Cardiac muscle cell (in vitro differentiated cells and primary cell): ENCODE data around the gene DLG2. TPM values are rescaled to one million over a fixed set of nuclear protein-coding genes. Genes with fewer than 3 reads are reported as not detected.
"Not testable (repeated sequence)": the region's sequence is repeated elsewhere in the genome, so short reads cannot be mapped to it uniquely, and the experiment has no call there.

Source experiments
- DNase-seq, 2 donors: peaks; one replicate each; pipeline versions ENCODE4 v3.0.0 to v3.0.0-alpha.2; 2010 to 2017; ENCODE audit warnings: low read depth in 1 of 2, low spot score in 1 of 2
- H3K27ac ChIP-seq: fragments of 200-600 bp; sonication (generic); 2 replicates; pipeline ENCODE4 v1.5.1; 2016
- H3K27me3 ChIP-seq: fragments of 200-600 bp; sonication (generic); 2 replicates; pipeline ENCODE4 v1.6.0; 2016; ENCODE audit warnings: control low read depth
- H3K36me3 ChIP-seq: fragments of 200-600 bp; sonication (generic); 2 replicates; pipeline ENCODE4 v1.5.1; 2016; ENCODE audit warnings: control low read depth
- H3K4me1 ChIP-seq: fragments of 200-600 bp; sonication (generic); 2 replicates; pipeline ENCODE4 v1.8.1; 2017; ENCODE audit warnings: low read depth, mild to moderate bottlenecking, mixed run types
- H3K4me3 ChIP-seq: fragments of 200-600 bp; sonication (generic); 2 replicates; pipeline ENCODE4 v1.5.1; 2016; ENCODE audit warnings: mild to moderate bottlenecking
- H3K9me3 ChIP-seq: fragments of 200-600 bp; sonication (generic); 2 replicates; pipeline ENCODE4 v1.5.1; 2017; ENCODE audit warnings: low read depth, mild to moderate bottlenecking, control low read depth
- CTCF ChIP-seq: IDR thresholded peaks from 2 replicates; pipeline ENCODE4 v1.5.1; 2012; ENCODE audit warnings: low read depth, mild to moderate bottlenecking, low read length
- polyA plus RNA-seq: library from polyadenylated mRNA; unstranded; fragments of >200 nt; fragmentation: Nextera tagmentation; extraction: Ambion mirVana; gene quantifications from 2 replicates; pipeline ENCODE4 v1.2.1, GENCODE V29; 2016
- total RNA-seq: library from RNA; depleted of rRNA; stranded (reverse); fragments of >200 nt; gene quantifications from 2 replicates; pipeline ENCODE4 v1.2.3, GENCODE V29; 2016

Gene DLG2
- total and polyA plus RNA-seq, 2 experiments from 2014 or later = 3.5 to 15.9 TPM

GRCh38 chr11:84313830-84314359, 1313.2 kb downstream of the DLG2 start:
- no peak for TF ChIP-seq CTCF
- Histone ChIP-seq H3K9me3 (no peaks in the 10 kb centered on the region), H3K4me1 (no peaks in the 10 kb centered on the region), H3K4me3 (no peak overlapping the region), H3K36me3 (no peaks in the 10 kb centered on the region), H3K27me3 (no peaks in the 10 kb centered on the region), H3K27ac (no peak overlapping the region)
- no peak for DNase-seq

- no peak for TF ChIP-seq CTCF
- Histone ChIP-seq H3K27me3 (no peaks in the 10 kb centered on the region), H3K27ac (no peak overlapping the region), H3K4me1 (no peaks in the 10 kb centered on the region), H3K4me3 (no peak overlapping the region), H3K36me3 (no peaks in the 10 kb centered on the region), H3K9me3 (no peaks in the 10 kb centered on the region)
- peak in 1 of 2 donors; percentile 5 for DNase-seq
Measured at GRCh38 chr11:84310268-84310667, 1316.9 kb downstream of the DLG2 start.

- H3K36me3 ChIP-seq, H3K27me3 ChIP-seq, H3K9me3 ChIP-seq, H3K4me3 ChIP-seq, H3K27ac ChIP-seq, DNase-seq, H3K4me1 ChIP-seq: not testable (repeated sequence)
Measured at GRCh38 chr11:84308491-84308890, 1318.7 kb downstream of the DLG2 start.

GRCh38 chr11:84300092-84300491, 1327.1 kb downstream of the DLG2 start:
- no peak overlapping the region for H3K4me3 ChIP-seq
- H3K27me3 ChIP-seq = no peaks in the 10 kb centered on the region
- no peak for TF ChIP-seq CTCF
- H3K27ac ChIP-seq = no peak overlapping the region
- H3K9me3 ChIP-seq = no peaks in the 10 kb centered on the region
- no peak for DNase-seq
- no peaks in the 10 kb centered on the region for H3K36me3 ChIP-seq
- no peaks in the 10 kb centered on the region for H3K4me1 ChIP-seq

- Histone ChIP-seq H3K36me3 (no peaks in the 10 kb centered on the region), H3K4me1 (no peaks in the 10 kb centered on the region), H3K27me3 (no peaks in the 10 kb centered on the region), H3K27ac (no peak overlapping the region), H3K4me3 (no peak overlapping the region), H3K9me3 (no peaks in the 10 kb centered on the region)
- TF ChIP-seq CTCF = no peak
- no peak for DNase-seq
Measured at GRCh38 chr11:84297570-84297969, 1329.6 kb downstream of the DLG2 start.

GRCh38 chr11:84295815-84296214, 1331.3 kb downstream of the DLG2 start:
- H3K27ac ChIP-seq = no peak overlapping the region
- TF ChIP-seq CTCF = no peak
- no peak for DNase-seq
- H3K36me3 ChIP-seq = no peaks in the 10 kb centered on the region
- H3K4me1 ChIP-seq = no peaks in the 10 kb centered on the region
- H3K9me3 ChIP-seq = no peaks in the 10 kb centered on the region
- H3K27me3 ChIP-seq = no peaks in the 10 kb centered on the region
- no peak overlapping the region for H3K4me3 ChIP-seq
